AG09319 (cell line): ENCODE data around the gene ATL2.

Source experiments
- DNase-seq: peaks from one replicate; pipeline ENCODE4 v3.0.0-alpha.2; 2010; ENCODE audit warnings: low read depth; ENCODE audit errors: extremely low read depth
- CTCF ChIP-seq: IDR thresholded peaks from 2 replicates; pipeline ENCODE4 v1.5.1; 2011; ENCODE audit warnings: low read depth, mild to moderate bottlenecking, inconsistent platforms, low read length, moderate library complexity

ATL2 gene

GRCh38 chr2:38352336-38352735 lies 24.7 kb downstream of the ATL2 start:
- no peak for DNase-seq
- TF ChIP-seq CTCF, result no peak

GRCh38 chr2:38345323-38346038 lies 31.6 kb downstream of the ATL2 start:
- DNase-seq, result no peak

GRCh38 chr2:38344813-38345212 lies 32.3 kb downstream of the ATL2 start:
- no peak for DNase-seq
- no peak for TF ChIP-seq CTCF

More at GRCh38 chr2:38345323-38346038, 31.6 kb downstream of the ATL2 start:
- TF ChIP-seq CTCF, result no peak

- no peak for TF ChIP-seq CTCF
These were observed 33.9 kb downstream of the ATL2 start for GRCh38 chr2:38343212-38343611.

GRCh38 chr2:38336621-38337020 lies 40.5 kb downstream of the ATL2 start:
- no peak for DNase-seq
- no peak for TF ChIP-seq CTCF

More at GRCh38 chr2:38343212-38343611, 33.9 kb downstream of the ATL2 start:
- DNase-seq, result no peak

GRCh38 chr2:38330754-38331153 lies 46.3 kb downstream of the ATL2 start:
- no peak for DNase-seq
- TF ChIP-seq CTCF, result no peak

GRCh38 chr2:38327580-38327979 lies 49.5 kb downstream of the ATL2 start:
- no peak for TF ChIP-seq CTCF
- no peak for DNase-seq
